ENCODE results near the gene MPC1. TPM values are rescaled to one million over a fixed set of nuclear protein-coding genes. Genes with fewer than 3 reads are reported as not detected.

The MPC1 gene
- polyA plus RNA-seq, 1 experiment, result 20.0 TPM

GRCh38 chr6:166408936-166409755, 26.4 kb upstream of the MPC1 start:
- no peak for TF ChIP-seq CTCF (IDR thresholded peaks at IDR 0.05; ENCODE audit: low read depth, low read length)

GRCh38 chr6:166406197-166406596, 23.5 kb upstream of the MPC1 start:
- TF ChIP-seq CTCF (IDR thresholded peaks at IDR 0.05; ENCODE audit: low read depth, low read length), result no peak
- Histone ChIP-seq H3K9me3 (ENCODE audit: control insufficient read depth, insufficient read depth, low read length) (no peaks in the 10 kb centered on the region), H3K27me3 (ENCODE audit: control insufficient read depth, insufficient read depth, low read length) (peaks cover 4% of the 10 kb centered on the region), H3K4me3 (ENCODE audit: low read depth, low read length) (no peak overlapping the region), H3K27ac (ENCODE audit: low read depth, low read length) (no peak overlapping the region)
- DNase-seq (ENCODE audit: low read depth, low spot score), result no peak
- POLR2A ChIA-PET, result no interaction called here
- CTCF ChIA-PET, result interaction anchor here (0.6 to 1.5 kb wide), 2 partner anchors 112 to 130 kb away, joined by 3 to 6 read pairs; no protein-coding TSS in a partner anchor

More at GRCh38 chr6:166408936-166409755, 26.4 kb upstream of the MPC1 start:
- ChIA-PET POLR2A (no interaction called here), CTCF (interaction anchor here (0.6 to 1.0 kb wide), 2 partner anchors 96 to 133 kb away, joined by 3 read pairs; no protein-coding TSS in a partner anchor)
- no peak for DNase-seq (ENCODE audit: low read depth, low spot score)
- no peaks in the 10 kb centered on the region for H3K27me3 ChIP-seq (ENCODE audit: control insufficient read depth, insufficient read depth, low read length)
- no peak overlapping the region for H3K4me3 ChIP-seq (ENCODE audit: low read depth, low read length)
- no peak overlapping the region for H3K27ac ChIP-seq (ENCODE audit: low read depth, low read length)
- no peaks in the 10 kb centered on the region; the same call in 1 of the 2 replicates for H3K9me3 ChIP-seq (ENCODE audit: control insufficient read depth, insufficient read depth, low read length)

- Histone ChIP-seq H3K9me3 (ENCODE audit: control insufficient read depth, insufficient read depth, low read length) (no peaks in the 10 kb centered on the region), H3K27ac (ENCODE audit: low read depth, low read length) (no peak overlapping the region), H3K27me3 (ENCODE audit: control insufficient read depth, insufficient read depth, low read length) (peaks cover 4% of the 10 kb centered on the region), H3K4me3 (ENCODE audit: low read depth, low read length) (no peak overlapping the region)
- CTCF ChIA-PET, result interaction anchor here (2.1 to 2.2 kb wide), 2 partner anchors 92 to 129 kb away, joined by 13 to 15 read pairs; no protein-coding TSS in a partner anchor
- no peak for TF ChIP-seq CTCF (IDR thresholded peaks at IDR 0.05; ENCODE audit: low read depth, low read length)
- DNase-seq (ENCODE audit: low read depth, low spot score), result no peak
- POLR2A ChIA-PET, result no interaction called here
Observed at GRCh38 chr6:166405386-166405785, 22.6 kb upstream of the MPC1 start.

GRCh38 chr6:166402582-166403277, 20.0 kb upstream of the MPC1 start:
- ChIA-PET CTCF (interaction anchor here (4.8 kb wide), 1 partner anchor 127 kb away, joined by 122 read pairs; no protein-coding TSS in a partner anchor), POLR2A (no interaction called here)
- Histone ChIP-seq H3K27ac (ENCODE audit: low read depth, low read length) (no peak overlapping the region), H3K9me3 (ENCODE audit: control insufficient read depth, insufficient read depth, low read length) (peaks cover 3% of the 10 kb centered on the region; the same call in 1 of the 2 replicates), H3K27me3 (ENCODE audit: control insufficient read depth, insufficient read depth, low read length) (peaks cover 7% of the 10 kb centered on the region), H3K4me3 (ENCODE audit: low read depth, low read length) (no peak overlapping the region)
- no peak for DNase-seq (ENCODE audit: low read depth, low spot score)
- TF ChIP-seq CTCF (IDR thresholded peaks at IDR 0.05; ENCODE audit: low read depth, low read length), result no peak

Data from AG04450 (cell line).